ENCODE measurements around the gene OR5A2.

GRCh38 chr11:59401262-59401552, 25.0 kb downstream of the OR5A2 start:
- TF ChIP-seq CTCF (conservative IDR thresholded peaks at IDR 0.05 in 1 of 2, IDR thresholded peaks at IDR 0.05 in 1 of 2; ENCODE audit: extremely low read depth in 1 of 2, insufficient read depth in 1 of 2, low read depth in 1 of 2, low read length in 2 of 2) (peak in 1 of 2 donors; percentile 22), EZH2 (IDR thresholded peaks at IDR 0.05; ENCODE audit: borderline replicate concordance, low read length) (no peak)
